ENCODE measurements around the gene RAD9A. TPM values are rescaled to one million over a fixed set of nuclear protein-coding genes. Genes with fewer than 3 reads are reported as not detected.
A peak's percentile ranks its signal among the peaks of the same experiment; 100 is the strongest.

RAD9A gene
- total RNA-seq, 2 donors from 2014 or later: 30.2 to 49.4 TPM

DNA sequence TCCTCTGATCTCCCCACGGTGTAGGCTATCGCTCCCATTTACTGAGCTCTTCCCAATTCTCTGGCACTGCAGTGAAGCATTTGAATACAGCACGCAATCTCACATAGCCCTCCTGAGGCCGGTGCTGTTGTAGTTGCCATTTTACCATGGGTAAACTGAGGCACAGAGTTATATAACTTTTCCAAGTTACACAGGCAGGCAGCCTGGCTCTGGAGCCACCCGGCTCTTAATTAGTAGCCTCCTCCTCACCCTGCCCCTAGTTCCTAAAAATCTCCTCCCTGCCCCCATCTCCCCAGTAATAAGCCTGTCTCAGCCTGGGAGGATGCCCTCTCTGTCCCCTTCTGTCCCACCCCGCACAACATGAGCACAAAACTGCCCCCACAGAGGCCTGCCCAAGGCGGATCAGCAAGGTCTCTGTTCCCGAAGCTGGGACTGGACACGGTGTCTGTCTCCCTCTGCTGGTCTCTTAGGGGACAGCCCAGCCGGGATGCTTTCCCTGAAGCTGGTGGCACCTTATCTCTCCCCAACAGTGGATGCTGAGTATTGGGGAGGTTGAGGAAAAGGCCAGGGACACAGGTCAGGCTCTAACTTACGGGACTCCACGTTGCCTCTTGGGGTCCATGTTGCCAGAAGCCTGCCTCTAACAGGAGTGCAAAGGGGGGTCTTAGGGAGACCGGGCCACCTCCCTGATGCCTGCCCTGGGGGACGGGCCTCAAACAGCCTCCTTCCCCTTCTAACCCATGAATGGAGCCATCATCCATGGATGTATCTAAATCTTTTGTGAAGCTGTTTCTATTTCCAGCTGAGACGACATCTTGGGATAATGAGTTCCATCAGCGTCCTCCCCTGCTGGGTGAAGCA is 9.3 kb upstream of the RAD9A start:
- H3K4me3 ChIP-seq: no peak overlapping the region
- H3K4me1 ChIP-seq (replicated peaks): peaks cover 3% of the 10 kb centered on the region
- DNase-seq (ENCODE audit: low spot score): peak; percentile 79
- intact Hi-C loops (cut with DNase I): loop anchor here (1.0 to 5.0 kb wide), 2 partner anchors 26 to 120 kb away; no protein-coding TSS in a partner anchor
- H3K27me3 ChIP-seq (replicated peaks; ENCODE audit: insufficient read depth): no peaks in the 10 kb centered on the region
- H3K9me3 ChIP-seq: no peaks in the 10 kb centered on the region
- TF ChIP-seq POLR2A (IDR thresholded peaks at IDR 0.05) (no peak), POLR2AphosphoS5 (IDR thresholded peaks at IDR 0.05) (peak; percentile 70)
- TF ChIP-seq, protein P1, sequence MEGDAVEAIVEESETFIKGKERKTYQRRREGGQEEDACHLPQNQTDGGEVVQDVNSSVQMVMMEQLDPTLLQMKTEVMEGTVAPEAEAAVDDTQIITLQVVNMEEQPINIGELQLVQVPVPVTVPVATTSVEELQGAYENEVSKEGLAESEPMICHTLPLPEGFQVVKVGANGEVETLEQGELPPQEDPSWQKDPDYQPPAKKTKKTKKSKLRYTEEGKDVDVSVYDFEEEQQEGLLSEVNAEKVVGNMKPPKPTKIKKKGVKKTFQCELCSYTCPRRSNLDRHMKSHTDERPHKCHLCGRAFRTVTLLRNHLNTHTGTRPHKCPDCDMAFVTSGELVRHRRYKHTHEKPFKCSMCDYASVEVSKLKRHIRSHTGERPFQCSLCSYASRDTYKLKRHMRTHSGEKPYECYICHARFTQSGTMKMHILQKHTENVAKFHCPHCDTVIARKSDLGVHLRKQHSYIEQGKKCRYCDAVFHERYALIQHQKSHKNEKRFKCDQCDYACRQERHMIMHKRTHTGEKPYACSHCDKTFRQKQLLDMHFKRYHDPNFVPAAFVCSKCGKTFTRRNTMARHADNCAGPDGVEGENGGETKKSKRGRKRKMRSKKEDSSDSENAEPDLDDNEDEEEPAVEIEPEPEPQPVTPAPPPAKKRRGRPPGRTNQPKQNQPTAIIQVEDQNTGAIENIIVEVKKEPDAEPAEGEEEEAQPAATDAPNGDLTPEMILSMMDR (IDR thresholded peaks at IDR 0.05): peak; percentile 83 to 99 (median 94)
- WGBS: 41% methylated on average over 16 of the region's 16 CpGs
- no peak overlapping the region for H3K27ac ChIP-seq
- no peaks in the 10 kb centered on the region for H3K36me3 ChIP-seq

DNA sequence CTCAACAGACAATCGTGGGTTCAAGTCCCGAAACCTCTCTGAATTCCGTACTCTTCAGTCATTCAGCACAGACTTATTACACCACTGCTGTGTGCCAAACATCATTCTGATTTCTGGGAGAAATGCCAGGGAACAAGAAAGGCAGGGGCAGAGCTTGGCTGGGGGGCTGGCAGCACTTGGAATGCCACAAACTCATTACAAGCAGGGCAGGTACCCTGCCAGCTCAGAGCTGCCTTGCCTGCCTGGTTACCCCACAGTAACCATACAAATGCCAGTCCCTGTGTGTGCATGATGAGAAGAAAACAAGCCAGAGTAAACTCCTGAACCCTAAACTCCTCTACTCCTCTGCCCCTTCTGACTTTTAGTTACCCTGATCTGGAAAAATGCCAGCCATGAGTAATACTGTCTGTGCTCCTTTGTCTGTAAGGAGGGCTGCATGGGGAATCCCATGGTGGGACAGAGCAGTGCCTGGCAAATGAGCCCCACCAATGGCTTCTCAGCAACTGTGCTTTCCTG is 6.9 kb upstream of the RAD9A start:
- Histone ChIP-seq H3K27ac (no peak overlapping the region), H3K27me3 (replicated peaks; ENCODE audit: insufficient read depth) (no peaks in the 10 kb centered on the region), H3K4me3 (no peak overlapping the region), H3K9me3 (no peaks in the 10 kb centered on the region), H3K36me3 (no peaks in the 10 kb centered on the region), H3K4me1 (replicated peaks) (peaks cover 3% of the 10 kb centered on the region)
- WGBS: 34% methylated on average over 3 of the region's 3 CpGs
- intact Hi-C loops (cut with DNase I): loop anchor here (5.0 kb wide), 1 partner anchor 123 kb away; no protein-coding TSS in a partner anchor
- no peak for DNase-seq (ENCODE audit: low spot score)
- TF ChIP-seq POLR2A (IDR thresholded peaks at IDR 0.05) (no peak), POLR2AphosphoS5 (IDR thresholded peaks at IDR 0.05) (peak; percentile 29)

DNA sequence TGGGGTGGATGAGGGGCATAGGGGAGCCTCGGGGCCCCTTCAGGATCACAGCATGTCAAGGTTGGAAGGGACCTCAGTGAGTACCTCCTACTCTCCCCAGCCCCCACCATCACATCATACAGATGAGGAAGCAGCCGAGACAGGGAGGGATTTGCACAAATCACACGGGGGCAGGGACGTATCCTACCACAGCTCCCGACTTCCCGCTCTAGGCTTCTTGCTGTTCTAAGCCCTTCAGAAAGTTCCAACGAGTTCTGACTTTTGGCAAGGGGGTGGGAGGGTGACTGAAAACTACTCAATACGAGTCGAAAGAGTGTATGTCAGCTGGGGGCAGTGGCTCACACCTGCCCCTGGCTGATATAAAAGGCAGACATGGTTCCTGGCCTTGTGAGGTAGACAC is 4.7 kb upstream of the RAD9A start:
- intact Hi-C loops (cut with DNase I): no loop called here
- WGBS: 49% methylated on average over 9 of the region's 9 CpGs

DNA sequence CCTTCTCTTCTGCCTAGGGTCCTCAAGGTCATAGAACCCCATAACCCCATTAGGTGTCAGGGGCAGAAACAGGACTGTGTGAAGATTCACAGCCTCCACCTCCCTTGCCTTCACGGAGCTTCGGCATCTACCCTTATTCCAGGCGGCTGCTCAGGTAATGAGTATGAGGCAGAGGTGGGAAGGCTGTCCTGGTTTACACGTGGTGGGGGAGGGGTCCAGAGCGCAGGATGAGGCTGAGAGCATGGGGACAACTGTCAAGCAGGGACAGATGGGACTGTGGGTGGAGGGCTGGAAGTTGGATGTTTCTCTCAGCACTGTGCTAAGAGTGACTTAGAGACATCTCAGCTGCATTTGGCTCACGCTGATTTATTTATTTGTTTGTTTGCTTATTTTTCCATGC is 4.3 kb upstream of the RAD9A start:
- H3K36me3 ChIP-seq: no peaks in the 10 kb centered on the region
- TF ChIP-seq POLR2AphosphoS5 (IDR thresholded peaks at IDR 0.05) (no peak), POLR2A (IDR thresholded peaks at IDR 0.05) (no peak)
- TF ChIP-seq, protein P1 (IDR thresholded peaks at IDR 0.05): no peak
- intact Hi-C loops (cut with DNase I): no loop called here
- peaks cover 6% of the 10 kb centered on the region for H3K4me1 ChIP-seq (replicated peaks)
- H3K27ac ChIP-seq: no peak overlapping the region
- H3K4me3 ChIP-seq: no peak overlapping the region
- DNase-seq (ENCODE audit: low spot score): no peak
- H3K27me3 ChIP-seq (replicated peaks; ENCODE audit: insufficient read depth): no peaks in the 10 kb centered on the region
- 67% methylated on average over 6 of the region's 6 CpGs for WGBS
- H3K9me3 ChIP-seq: no peaks in the 10 kb centered on the region

More for the DNA sequence above, 4.7 kb upstream of the RAD9A start:
- Histone ChIP-seq H3K4me3 (no peak overlapping the region), H3K4me1 (replicated peaks) (peaks cover 3% of the 10 kb centered on the region), H3K27ac (no peak overlapping the region), H3K27me3 (replicated peaks; ENCODE audit: insufficient read depth) (no peaks in the 10 kb centered on the region), H3K9me3 (no peaks in the 10 kb centered on the region), H3K36me3 (no peaks in the 10 kb centered on the region)
- DNase-seq (ENCODE audit: low spot score): no peak
- TF ChIP-seq, protein P1 (IDR thresholded peaks at IDR 0.05): no peak
- TF ChIP-seq POLR2A (IDR thresholded peaks at IDR 0.05) (no peak), POLR2AphosphoS5 (IDR thresholded peaks at IDR 0.05) (no peak)

DNA sequence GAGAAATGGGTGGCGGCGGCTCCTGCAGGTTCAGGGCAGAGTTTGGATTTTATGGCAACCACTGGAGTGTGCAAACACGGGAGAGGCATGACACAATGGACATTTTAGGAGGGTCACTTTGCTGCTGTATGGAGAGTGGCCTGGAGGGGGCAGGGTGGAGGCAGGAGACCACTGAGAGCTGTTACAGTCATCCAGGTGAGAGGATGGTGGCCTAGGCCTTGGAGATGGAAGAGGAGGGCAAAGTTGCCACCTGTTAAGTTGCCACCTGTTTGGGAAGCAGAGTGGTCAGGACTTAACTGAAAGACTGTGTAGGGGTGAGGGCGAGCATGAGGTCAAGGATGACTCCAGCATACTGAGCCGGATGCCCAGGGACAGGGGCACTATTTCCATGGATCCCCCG is 2.3 kb upstream of the RAD9A start:
- DNase-seq (ENCODE audit: low spot score): no peak
- Histone ChIP-seq H3K27me3 (replicated peaks; ENCODE audit: insufficient read depth) (no peaks in the 10 kb centered on the region), H3K4me3 (no peak overlapping the region), H3K36me3 (no peaks in the 10 kb centered on the region), H3K27ac (no peak overlapping the region), H3K9me3 (no peaks in the 10 kb centered on the region), H3K4me1 (replicated peaks) (peaks cover 8% of the 10 kb centered on the region)
- TF ChIP-seq, protein P1 (IDR thresholded peaks at IDR 0.05): peak in 3 of 4 experiments; percentile 7 to 50 (median 49)
- no peak for TF ChIP-seq POLR2A (IDR thresholded peaks at IDR 0.05)
- no peak for TF ChIP-seq POLR2AphosphoS5 (IDR thresholded peaks at IDR 0.05)
- WGBS: 67% methylated on average over 6 of the region's 6 CpGs
- intact Hi-C loops (cut with DNase I): no loop called here

Measured in prostate gland (tissue), 2 donors.